PFSK-1 (cell line): ENCODE measurements around the gene PDGFRB.

Experiments used
- FOXP2 ChIP-seq: optimal IDR thresholded peaks from 2 replicates; pipeline ENCODE3; 2011; ENCODE audit warnings: borderline replicate concordance, control low read depth, inconsistent platforms; ENCODE audit not compliant: insufficient read depth; ENCODE audit errors: extremely low read length, extremely low read depth
- POLR2AphosphoS5 ChIP-seq: IDR thresholded peaks from 2 replicates; pipeline ENCODE4 v1.6.1; 2012; ENCODE audit warnings: low read depth, mild to moderate bottlenecking, control low read depth, low read length, moderate library complexity
- REST ChIP-seq, 2 experiments: IDR thresholded peaks; 2 replicates each; pipeline versions ENCODE4 v1.6.1 to v1.8.0; 2011 to 2012; ENCODE audit warnings: low read depth in 2 of 2, low read length in 2 of 2, control low read depth in 1 of 2, inconsistent platforms in 1 of 2, mild to moderate bottlenecking in 1 of 2, moderate library complexity in 1 of 2; ENCODE audit not compliant: insufficient read depth in 1 of 2

- TF ChIP-seq POLR2AphosphoS5, result no peak
- no peak for TF ChIP-seq REST (IDR thresholded peaks at IDR 0.05; ENCODE audit: insufficient read depth in 1 of 2, low read depth in 2 of 2, low read length in 2 of 2)
- no peak for TF ChIP-seq FOXP2
Observed at GRCh38 chr5:150114102-150114641, 41.5 kb downstream of the PDGFRB start.
